Erythroblast (primary cell): ENCODE results near the gene LGR4.

Source experiments
- GATA1 ChIP-seq: IDR thresholded peaks from 2 replicates; pipeline ENCODE4 v1.6.1; 2011; ENCODE audit warnings: low read depth, mild to moderate bottlenecking, control low read depth, low read length, moderate library complexity
- POLR2A ChIP-seq: IDR thresholded peaks from 2 replicates; pipeline ENCODE4 v1.6.1; 2011; ENCODE audit warnings: mild to moderate bottlenecking, low read length

- TF ChIP-seq POLR2A (no peak), GATA1 (peak; percentile 67)
Measured at GRCh38 chr11:27372164-27372563, 100.4 kb downstream of the LGR4 start.
